ENCODE data around the gene VWA3B.

Gene VWA3B

DNA sequence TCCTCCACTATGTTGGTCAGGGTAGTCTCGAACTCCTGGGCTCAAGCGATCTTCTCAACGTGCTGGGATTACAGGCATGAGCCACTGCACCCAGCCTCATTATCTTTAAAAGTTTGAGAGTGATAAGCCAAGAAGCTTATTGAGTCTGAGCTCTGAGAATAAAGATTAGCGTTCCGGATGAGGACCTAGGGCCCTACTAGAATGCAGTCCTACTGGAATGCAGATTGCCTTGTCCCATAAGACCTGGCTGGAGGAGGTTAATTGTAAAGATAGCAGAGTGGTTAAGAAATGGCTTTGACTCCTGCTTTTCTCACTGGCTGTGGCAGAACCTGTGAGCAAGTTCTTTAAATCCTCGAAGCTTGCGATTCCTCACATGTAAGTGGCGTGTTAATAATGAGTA, 4.0 kb downstream of the VWA3B start:
- Histone ChIP-seq H2AFZ (ENCODE audit: low read length) (no peak overlapping the region), H3K9ac (ENCODE audit: low read length) (no peak overlapping the region), H3K79me2 (ENCODE audit: low read length) (no peaks in the 10 kb centered on the region), H3K4me3 (ENCODE audit: low read length) (no peak overlapping the region), H3K27me3 (replicated peaks; ENCODE audit: insufficient read depth, low read length) (no peaks in the 10 kb centered on the region; the same call in none of the 2 replicates), H3K4me1 (ENCODE audit: low read length) (peaks cover 11% of the 10 kb centered on the region), H3K4me2 (ENCODE audit: low read depth, low read length) (no peak overlapping the region), H3K9me2 (replicated peaks; ENCODE audit: insufficient read depth, low read length) (no peaks in the 10 kb centered on the region), H4K20me1 (ENCODE audit: insufficient read depth, low read length) (no peaks in the 10 kb centered on the region), H3K36me3 (replicated peaks; ENCODE audit: insufficient read depth, low read length) (no peaks in the 10 kb centered on the region), H3K9me3 (replicated peaks; ENCODE audit: insufficient read depth, low read length) (no peaks in the 10 kb centered on the region), H3K27ac (ENCODE audit: low read length) (no peak overlapping the region), H3F3A (ENCODE audit: insufficient read depth, low read length) (no peaks in the 10 kb centered on the region)
- DNase-seq: no peak
- TF ChIP-seq, protein P1, sequence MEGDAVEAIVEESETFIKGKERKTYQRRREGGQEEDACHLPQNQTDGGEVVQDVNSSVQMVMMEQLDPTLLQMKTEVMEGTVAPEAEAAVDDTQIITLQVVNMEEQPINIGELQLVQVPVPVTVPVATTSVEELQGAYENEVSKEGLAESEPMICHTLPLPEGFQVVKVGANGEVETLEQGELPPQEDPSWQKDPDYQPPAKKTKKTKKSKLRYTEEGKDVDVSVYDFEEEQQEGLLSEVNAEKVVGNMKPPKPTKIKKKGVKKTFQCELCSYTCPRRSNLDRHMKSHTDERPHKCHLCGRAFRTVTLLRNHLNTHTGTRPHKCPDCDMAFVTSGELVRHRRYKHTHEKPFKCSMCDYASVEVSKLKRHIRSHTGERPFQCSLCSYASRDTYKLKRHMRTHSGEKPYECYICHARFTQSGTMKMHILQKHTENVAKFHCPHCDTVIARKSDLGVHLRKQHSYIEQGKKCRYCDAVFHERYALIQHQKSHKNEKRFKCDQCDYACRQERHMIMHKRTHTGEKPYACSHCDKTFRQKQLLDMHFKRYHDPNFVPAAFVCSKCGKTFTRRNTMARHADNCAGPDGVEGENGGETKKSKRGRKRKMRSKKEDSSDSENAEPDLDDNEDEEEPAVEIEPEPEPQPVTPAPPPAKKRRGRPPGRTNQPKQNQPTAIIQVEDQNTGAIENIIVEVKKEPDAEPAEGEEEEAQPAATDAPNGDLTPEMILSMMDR (IDR thresholded peaks at IDR 0.05; ENCODE audit: low read length): no peak
- TF ChIP-seq EZH2 (optimal IDR thresholded peaks at IDR 0.05; ENCODE audit: low read depth, low read length) (no peak), EZH2phosphoT487 (IDR thresholded peaks at IDR 0.05; ENCODE audit: low read length) (no peak)

DNA sequence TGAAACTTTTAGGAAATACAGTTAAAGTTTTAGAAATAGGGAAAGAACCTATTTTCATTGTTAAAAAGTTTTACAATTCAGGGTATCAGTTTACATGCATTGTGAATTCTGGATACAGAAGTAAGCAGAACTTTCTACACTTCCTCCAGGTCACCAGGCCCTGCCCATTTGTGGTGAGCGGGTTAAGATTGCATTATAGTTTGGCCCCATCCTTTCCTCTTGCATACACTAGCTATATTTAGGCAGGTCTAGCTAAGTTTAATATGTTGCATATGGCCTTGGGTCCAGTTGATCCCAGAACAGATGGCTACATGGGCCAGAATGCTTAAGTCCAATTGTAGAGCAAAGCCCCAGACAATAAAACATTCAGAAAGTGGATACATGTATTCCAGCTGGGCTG, 4.8 kb downstream of the VWA3B start:
- TF ChIP-seq EZH2 (optimal IDR thresholded peaks at IDR 0.05; ENCODE audit: low read depth, low read length) (no peak), EZH2phosphoT487 (IDR thresholded peaks at IDR 0.05; ENCODE audit: low read length) (no peak)
- TF ChIP-seq, protein P1 (IDR thresholded peaks at IDR 0.05; ENCODE audit: low read length): no peak
- no peaks in the 10 kb centered on the region; the same call in 1 of the 2 replicates for H3K27me3 ChIP-seq (replicated peaks; ENCODE audit: insufficient read depth, low read length)
- no peaks in the 10 kb centered on the region for H3K36me3 ChIP-seq (replicated peaks; ENCODE audit: insufficient read depth, low read length)
- DNase-seq: no peak
- no peaks in the 10 kb centered on the region for H3F3A ChIP-seq (ENCODE audit: insufficient read depth, low read length)
- H3K9ac ChIP-seq (ENCODE audit: low read length): no peak overlapping the region
- H2AFZ ChIP-seq (ENCODE audit: low read length): no peak overlapping the region
- H3K4me2 ChIP-seq (ENCODE audit: low read depth, low read length): no peak overlapping the region
- H3K4me1 ChIP-seq (ENCODE audit: low read length): peaks cover 11% of the 10 kb centered on the region
- no peaks in the 10 kb centered on the region for H3K79me2 ChIP-seq (ENCODE audit: low read length)
- no peaks in the 10 kb centered on the region for H3K9me3 ChIP-seq (replicated peaks; ENCODE audit: insufficient read depth, low read length)
- no peaks in the 10 kb centered on the region for H4K20me1 ChIP-seq (ENCODE audit: insufficient read depth, low read length)
- no peak overlapping the region for H3K27ac ChIP-seq (ENCODE audit: low read length)
- no peaks in the 10 kb centered on the region for H3K9me2 ChIP-seq (replicated peaks; ENCODE audit: insufficient read depth, low read length)
- H3K4me3 ChIP-seq (ENCODE audit: low read length): no peak overlapping the region

DNA sequence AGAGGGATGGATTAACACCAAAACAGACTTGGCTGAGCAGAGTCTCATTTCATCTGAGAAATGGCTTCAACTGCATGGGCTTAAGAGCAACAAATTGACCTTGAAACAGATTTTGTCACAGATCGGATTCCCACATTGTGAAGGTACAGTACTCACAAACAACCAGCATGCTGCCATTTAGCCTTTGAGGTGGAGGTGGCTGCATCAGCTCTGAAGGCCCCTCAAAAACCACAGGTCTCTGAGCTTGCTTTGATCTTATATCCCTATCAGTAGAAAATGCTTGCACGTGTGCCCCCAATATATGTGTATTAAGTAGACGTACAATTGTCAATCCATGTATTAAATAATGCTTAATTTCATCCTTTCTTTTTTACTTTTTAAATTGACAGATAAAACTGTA, 6.2 kb downstream of the VWA3B start:
- Histone ChIP-seq H3K27me3 (replicated peaks; ENCODE audit: insufficient read depth, low read length) (no peaks in the 10 kb centered on the region; the same call in 1 of the 2 replicates), H3K9me2 (replicated peaks; ENCODE audit: insufficient read depth, low read length) (no peaks in the 10 kb centered on the region), H3F3A (ENCODE audit: insufficient read depth, low read length) (no peaks in the 10 kb centered on the region), H3K36me3 (replicated peaks; ENCODE audit: insufficient read depth, low read length) (no peaks in the 10 kb centered on the region), H3K9ac (ENCODE audit: low read length) (no peak overlapping the region), H3K4me3 (ENCODE audit: low read length) (no peak overlapping the region), H3K9me3 (replicated peaks; ENCODE audit: insufficient read depth, low read length) (no peaks in the 10 kb centered on the region), H3K27ac (ENCODE audit: low read length) (no peak overlapping the region), H3K4me1 (ENCODE audit: low read length) (peaks cover under 1% of the 10 kb centered on the region; the same call in 1 of the 2 replicates), H2AFZ (ENCODE audit: low read length) (no peak overlapping the region), H3K79me2 (ENCODE audit: low read length) (no peaks in the 10 kb centered on the region), H4K20me1 (ENCODE audit: insufficient read depth, low read length) (no peaks in the 10 kb centered on the region), H3K4me2 (ENCODE audit: low read depth, low read length) (no peak overlapping the region)
- DNase-seq: no peak
- TF ChIP-seq EZH2 (optimal IDR thresholded peaks at IDR 0.05; ENCODE audit: low read depth, low read length) (no peak), EZH2phosphoT487 (IDR thresholded peaks at IDR 0.05; ENCODE audit: low read length) (no peak)
- TF ChIP-seq, protein P1 (IDR thresholded peaks at IDR 0.05; ENCODE audit: low read length): no peak

All from MM.1S (cell line).